Midbrain (tissue), 1 donor: ENCODE measurements around the gene PAPPA.

Experiments
- DNase-seq: peaks from one replicate; lab custom pipeline; 2025; lab: John Stamatoyannopoulos, UW

Gene PAPPA

GRCh38 chr9:116318468-116319374 is 165.1 kb downstream of the PAPPA start:
- no peak for DNase-seq

GRCh38 chr9:116319480-116319879 is 165.9 kb downstream of the PAPPA start:
- no peak for DNase-seq

DNA sequence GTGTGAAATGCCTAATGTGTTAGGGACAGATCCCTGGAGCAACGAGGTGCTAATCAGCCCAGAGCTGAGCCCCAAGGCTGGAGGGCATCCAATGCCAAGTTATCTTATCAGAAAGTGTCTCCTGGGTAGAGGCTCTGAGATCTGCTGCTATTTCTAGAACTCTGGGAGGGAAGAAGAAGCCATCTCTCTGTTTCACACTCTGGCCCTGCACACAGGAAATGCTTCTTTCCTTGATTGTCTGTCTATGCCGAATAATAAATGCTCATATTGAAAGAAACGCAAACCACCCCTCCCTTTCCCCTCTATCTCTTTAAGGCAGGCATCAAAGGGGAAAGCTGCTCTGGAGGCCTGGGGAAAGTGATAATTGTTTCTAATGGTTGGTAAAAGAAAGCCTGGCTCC is 166.7 kb downstream of the PAPPA start:
- no peak for DNase-seq

GRCh38 chr9:116322521-116322920 is 168.9 kb downstream of the PAPPA start:
- no peak for DNase-seq

DNA sequence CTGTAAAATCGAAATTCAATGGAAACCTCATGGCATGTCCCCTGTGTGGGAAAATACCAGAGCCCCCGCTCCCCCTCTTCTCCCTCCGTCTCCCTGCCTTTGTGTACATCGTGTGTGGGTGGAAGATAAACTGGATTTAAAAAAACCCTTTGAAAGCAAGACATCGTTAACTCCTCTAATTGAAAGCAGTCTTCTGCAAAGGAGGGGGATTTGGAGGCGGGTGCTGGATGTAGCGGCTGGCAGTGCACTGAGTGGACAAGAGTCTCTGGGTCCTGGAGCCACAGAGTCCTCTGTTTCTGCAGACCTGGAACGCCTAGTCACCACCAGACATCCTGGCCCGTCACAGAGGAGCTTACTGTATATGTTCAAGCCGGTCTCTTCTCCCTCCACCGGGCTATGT is 169.4 kb downstream of the PAPPA start:
- DNase-seq, result no peak

GRCh38 chr9:116323571-116323970 is 170.0 kb downstream of the PAPPA start:
- DNase-seq, result no peak

- no peak for DNase-seq
These were observed 172.3 kb downstream of the PAPPA start for GRCh38 chr9:116325924-116326323.

DNA sequence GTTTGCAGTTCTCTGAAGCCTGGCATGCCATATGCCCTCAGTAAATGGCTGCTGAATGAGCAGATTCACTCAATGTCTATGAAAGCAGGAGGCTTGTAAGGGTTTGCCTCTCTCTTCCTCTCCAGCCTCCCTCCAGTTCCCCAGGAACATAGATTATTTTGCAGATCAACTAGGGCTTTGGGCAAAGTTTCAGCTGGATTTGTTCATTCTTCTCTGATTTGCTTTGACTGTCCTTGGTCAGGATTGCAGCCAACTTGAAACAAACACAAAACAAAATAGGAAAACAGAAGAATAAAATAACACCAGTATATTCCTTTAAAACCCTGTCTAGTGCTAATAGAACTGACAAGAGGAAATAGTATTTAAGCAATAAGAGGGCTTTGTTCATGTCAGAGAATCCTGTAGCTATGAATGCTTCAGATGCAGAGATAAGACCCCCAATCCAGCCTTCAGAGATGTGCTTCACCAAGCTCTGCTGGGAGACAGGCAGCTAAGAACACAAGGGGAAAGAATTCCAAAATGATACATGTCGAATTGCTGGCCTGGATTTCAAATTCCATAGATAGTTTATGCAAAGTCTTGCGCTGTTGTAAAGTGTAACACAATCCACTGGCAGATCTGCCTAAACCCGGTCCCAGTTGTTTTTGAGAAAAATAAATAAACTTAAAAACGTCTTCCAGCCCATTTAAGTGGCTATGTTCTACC is 174.3 kb downstream of the PAPPA start:
- no peak for DNase-seq

- no peak for DNase-seq
These were observed 175.9 kb downstream of the PAPPA start for GRCh38 chr9:116329470-116329869.

GRCh38 chr9:116331241-116331640 is 177.7 kb downstream of the PAPPA start:
- no peak for DNase-seq

DNA sequence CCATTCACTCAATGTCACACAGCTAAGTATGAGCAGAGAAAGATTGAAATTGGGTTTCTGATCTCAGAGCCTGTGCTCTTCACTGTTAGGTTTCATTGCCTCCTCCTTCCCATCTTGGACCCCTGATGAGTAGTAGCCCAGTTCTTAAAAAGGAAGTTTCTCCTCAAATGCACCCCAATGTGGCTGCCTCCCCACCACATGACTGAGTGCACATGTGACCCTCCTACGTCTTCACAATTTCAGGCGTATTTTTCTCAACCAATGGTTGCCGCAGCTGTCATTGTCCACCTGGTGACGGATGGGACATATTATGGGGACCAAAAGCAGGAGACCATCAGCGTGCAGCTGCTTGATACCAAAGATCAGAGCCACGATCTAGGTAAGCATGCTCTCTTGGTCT is 178.5 kb downstream of the PAPPA start:
- no peak for DNase-seq

- DNase-seq, result no peak
These were observed 179.7 kb downstream of the PAPPA start for GRCh38 chr9:116333254-116333653.

DNA sequence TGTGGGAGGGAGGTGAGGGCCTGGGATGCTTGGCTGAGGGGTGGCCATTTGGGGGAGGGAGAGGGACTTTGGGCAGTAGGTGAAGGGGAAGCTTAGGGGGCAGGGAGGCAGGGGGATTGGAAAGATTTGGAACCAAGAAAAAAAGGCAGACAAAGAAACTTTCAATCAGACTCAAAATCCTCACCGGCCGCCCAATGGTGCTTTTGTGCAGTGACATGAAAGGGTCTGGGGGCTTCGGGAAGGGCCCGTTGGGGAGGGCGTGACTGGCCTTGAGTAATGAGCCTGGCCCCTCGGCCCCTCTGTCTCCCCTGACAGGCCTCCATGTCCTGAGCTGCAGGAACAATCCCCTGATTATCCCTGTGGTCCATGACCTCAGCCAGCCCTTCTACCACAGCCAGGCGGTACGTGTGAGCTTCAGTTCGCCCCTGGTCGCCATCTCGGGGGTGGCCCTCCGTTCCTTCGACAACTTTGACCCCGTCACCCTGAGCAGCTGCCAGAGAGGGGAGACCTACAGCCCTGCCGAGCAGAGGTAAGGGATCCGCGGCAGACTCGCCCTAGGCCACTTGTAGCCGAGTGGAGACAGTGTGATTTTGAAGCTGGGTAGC is 181.1 kb downstream of the PAPPA start:
- no peak for DNase-seq

DNA sequence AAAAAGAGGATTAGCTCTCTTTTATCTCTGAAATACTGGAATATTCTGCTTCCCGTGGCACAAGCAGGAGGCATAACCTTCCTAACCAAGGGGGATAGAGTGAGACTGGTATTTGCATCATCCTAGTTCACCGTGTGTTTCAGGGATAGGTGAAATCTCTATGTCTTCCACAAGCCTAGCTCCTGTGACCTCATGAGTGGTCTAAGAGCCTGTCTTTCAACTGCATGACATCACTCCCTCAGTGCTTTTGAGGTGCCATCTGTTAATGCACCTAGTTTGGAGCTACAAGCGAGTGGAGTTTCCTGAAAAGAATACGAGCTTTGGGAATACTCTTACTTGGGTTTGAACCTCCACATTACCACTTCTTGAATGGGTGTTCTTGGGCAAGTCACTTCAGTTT is 181.8 kb downstream of the PAPPA start:
- no peak for DNase-seq

- DNase-seq, result no peak
These were observed 182.7 kb downstream of the PAPPA start for GRCh38 chr9:116336133-116336862.

GRCh38 chr9:116337015-116337414 is 183.4 kb downstream of the PAPPA start:
- DNase-seq, result no peak

- DNase-seq, result no peak
These were observed 186.7 kb downstream of the PAPPA start for GRCh38 chr9:116340270-116340669.

DNA sequence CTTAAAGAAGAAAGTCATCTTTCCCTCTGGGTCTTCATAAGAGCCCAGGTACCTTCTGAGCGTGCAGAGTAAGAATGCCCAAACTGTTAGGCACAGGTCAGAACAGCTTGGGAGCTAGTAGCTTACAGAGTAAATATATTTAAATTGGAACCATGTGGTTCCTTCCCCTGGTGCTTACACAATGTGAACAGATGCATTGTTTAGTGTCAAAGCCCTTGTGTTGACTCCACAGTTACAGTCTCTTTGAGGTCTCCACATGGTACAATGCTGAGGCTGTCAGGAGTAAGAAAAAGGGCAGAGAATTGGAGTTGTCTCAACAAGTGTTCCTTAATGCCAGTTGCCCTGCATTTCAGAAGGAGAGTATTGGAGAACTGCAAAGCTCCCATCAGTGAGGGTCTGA is 188.5 kb downstream of the PAPPA start:
- no peak for DNase-seq

DNA sequence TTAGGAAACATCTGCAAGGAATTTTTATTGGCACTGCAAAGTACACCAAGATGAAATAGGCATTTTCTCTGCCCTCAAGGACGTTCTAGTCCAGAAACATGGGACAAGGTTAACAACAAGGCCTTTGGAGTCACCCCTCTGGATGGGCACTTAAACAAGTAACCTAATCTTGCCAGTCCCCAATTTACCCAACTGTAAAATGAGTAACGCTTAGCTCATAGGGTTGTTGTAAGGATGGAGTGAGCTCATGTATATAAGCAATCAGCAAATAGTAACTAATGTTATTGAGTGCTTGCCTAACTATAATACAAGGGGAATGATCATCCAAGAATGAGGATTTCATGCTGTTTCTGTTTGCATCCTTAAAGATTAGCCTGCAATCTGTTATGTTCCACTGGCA is 189.3 kb downstream of the PAPPA start:
- DNase-seq, result no peak

- DNase-seq, result no peak
These were observed 190.8 kb downstream of the PAPPA start for GRCh38 chr9:116344416-116344815.

- no peak for DNase-seq
These were observed 191.8 kb downstream of the PAPPA start for GRCh38 chr9:116345393-116345792.

DNA sequence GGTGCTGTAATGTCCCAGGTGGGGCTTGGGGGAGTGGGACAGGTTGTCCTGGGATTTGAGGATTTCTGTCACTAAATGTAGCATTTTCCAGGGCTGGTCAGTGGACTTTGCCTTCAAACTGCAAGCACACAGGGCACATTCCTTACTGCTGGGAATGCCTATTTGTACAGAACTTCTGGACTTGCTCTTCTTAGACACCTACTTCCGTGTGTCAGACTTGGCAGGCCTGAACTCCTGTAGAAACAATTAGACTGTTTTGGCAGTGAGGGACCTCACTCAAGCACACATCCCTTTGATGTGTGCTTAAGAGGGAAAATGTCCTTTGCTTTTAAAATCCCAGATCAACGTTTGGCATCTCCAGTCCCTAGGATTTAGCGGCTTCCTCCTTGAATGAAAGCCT is 192.2 kb downstream of the PAPPA start:
- no peak for DNase-seq
